Colonic mucosa (tissue), 4 donors: ENCODE results near the gene DBNDD2. TPM values are rescaled to one million over a fixed set of nuclear protein-coding genes. Genes with fewer than 3 reads are reported as not detected.

Experiments used
- DNase-seq: peaks from one replicate; pipeline ENCODE4 v3.0.0-alpha.2; 2020
- H3K27ac ChIP-seq: fragments of 200-600 bp; one replicate; pipeline ENCODE4 v1.8.0; 2021
- H3K27me3 ChIP-seq: fragments of 200-600 bp; one replicate; pipeline ENCODE4 v1.8.0; 2021
- H3K36me3 ChIP-seq: fragments of 200-600 bp; one replicate; pipeline ENCODE4 v1.8.0; 2021
- H3K4me1 ChIP-seq: fragments of 200-600 bp; one replicate; pipeline ENCODE4 v1.8.0; 2021; ENCODE audit warnings: mild to moderate bottlenecking
- H3K4me3 ChIP-seq: fragments of 200-600 bp; one replicate; pipeline ENCODE4 v1.8.0; 2021
- H3K9ac ChIP-seq, 2 donors: one replicate each; pipeline ENCODE4 v1.7.0; 2013; ENCODE audit warnings: control low read depth in 2 of 2, low read depth in 2 of 2, low read length in 2 of 2
- H3K9me3 ChIP-seq: fragments of 200-600 bp; one replicate; pipeline ENCODE4 v1.8.0; 2021
- CTCF ChIP-seq: fragments of 200-600 bp; IDR thresholded peaks from one replicate; pipeline ENCODE4 v1.8.0; 2022; ENCODE audit warnings: antibody characterized with exemption, mild to moderate bottlenecking
- intact Hi-C: fragments of 100-400 bp; cut with DNase I; formaldehyde crosslinking; loops from one replicate; pipeline ENCODE4 v1.14.1; 2022
- total RNA-seq, 2 donors: library from RNA; stranded (reverse); fragmentation: NEBNext Ultra II Directional in 1 of 2; extraction: Animal tissue kit (Norgen Biotek cat#: 25700) in 1 of 2; gene quantifications; one replicate each; pipeline ENCODE4 v1.2.1, GENCODE V29; 2021
- donor health status: healthy.
- donor health status: DM: no; HTN: no; CAD: no.
- donor health status: DM: no; HTN: no; CAD: no.

Gene DBNDD2
- total RNA-seq, 2 donors from 2014 or later, result 109 to 131 TPM

GRCh38 chr20:45363611-45364492 is 44.2 kb upstream of the DBNDD2 start:
- no peak for TF ChIP-seq CTCF
- H3K9ac ChIP-seq, result peak overlapping the region; percentile 83 to 86
- peak overlapping the region; percentile 83 for H3K27ac ChIP-seq
- H3K4me1 ChIP-seq, result peaks cover 6% of the 10 kb centered on the region
- DNase-seq, result peak; percentile 19
- peak overlapping the region; percentile 59 for H3K4me3 ChIP-seq
- no peaks in the 10 kb centered on the region for H3K9me3 ChIP-seq
- intact Hi-C loops, result no loop called here
- H3K27me3 ChIP-seq, result no peaks in the 10 kb centered on the region
- H3K36me3 ChIP-seq, result no peaks in the 10 kb centered on the region

- H3K27ac ChIP-seq, result no peak overlapping the region
- no peak overlapping the region for H3K9ac ChIP-seq
- peaks cover 6% of the 10 kb centered on the region for H3K4me1 ChIP-seq
- H3K9me3 ChIP-seq, result no peaks in the 10 kb centered on the region
- TF ChIP-seq CTCF, result no peak
- H3K27me3 ChIP-seq, result no peaks in the 10 kb centered on the region
- H3K4me3 ChIP-seq, result no peak overlapping the region
- H3K36me3 ChIP-seq, result no peaks in the 10 kb centered on the region
- intact Hi-C loops, result loop anchor here (5.0 kb wide), 1 partner anchor 38 kb away; no protein-coding TSS in a partner anchor
- DNase-seq, result no peak
These were observed 42.6 kb upstream of the DBNDD2 start for GRCh38 chr20:45365444-45365970.

- Histone ChIP-seq H3K36me3 (no peaks in the 10 kb centered on the region), H3K4me1 (peaks cover 6% of the 10 kb centered on the region), H3K4me3 (no peak overlapping the region), H3K27ac (no peak overlapping the region), H3K9me3 (no peaks in the 10 kb centered on the region), H3K9ac (no peak overlapping the region), H3K27me3 (no peaks in the 10 kb centered on the region)
- intact Hi-C loops, result loop anchor here (5.0 kb wide), 1 partner anchor 39 kb away; no protein-coding TSS in a partner anchor
- no peak for TF ChIP-seq CTCF
- no peak for DNase-seq
These were observed 41.9 kb upstream of the DBNDD2 start for GRCh38 chr20:45366192-45366591.

- intact Hi-C loops, result loop anchor here (5.0 kb wide), 1 partner anchor 39 kb away; no protein-coding TSS in a partner anchor
- Histone ChIP-seq H3K36me3 (no peaks in the 10 kb centered on the region), H3K27me3 (no peaks in the 10 kb centered on the region), H3K27ac (no peak overlapping the region), H3K4me3 (no peak overlapping the region), H3K9ac (no peak overlapping the region), H3K9me3 (no peaks in the 10 kb centered on the region), H3K4me1 (peaks cover 6% of the 10 kb centered on the region)
- TF ChIP-seq CTCF, result no peak
- no peak for DNase-seq
These were observed 41.5 kb upstream of the DBNDD2 start for GRCh38 chr20:45366631-45367030.

- intact Hi-C loops, result loop anchor here (5.0 kb wide), 1 partner anchor 40 kb away; no protein-coding TSS in a partner anchor
- Histone ChIP-seq H3K9ac (no peak overlapping the region), H3K4me3 (no peak overlapping the region), H3K9me3 (no peaks in the 10 kb centered on the region), H3K4me1 (peaks cover 6% of the 10 kb centered on the region), H3K27ac (no peak overlapping the region), H3K27me3 (no peaks in the 10 kb centered on the region), H3K36me3 (no peaks in the 10 kb centered on the region)
- DNase-seq, result no peak
- no peak for TF ChIP-seq CTCF
These were observed 41.0 kb upstream of the DBNDD2 start for GRCh38 chr20:45367126-45367525.
